ENCODE measurements around the gene ARHGAP6. TPM values are rescaled to one million over a fixed set of nuclear protein-coding genes. Genes with fewer than 3 reads are reported as not detected.

The ARHGAP6 gene
- total and polyA plus RNA-seq, 9 of the 15 experiments (the other 6 are each of a cell fraction or from before 2014, with no cell fraction given) = 12.5 to 63.6 (median 41.8) TPM

- no peak for TF ChIP-seq ZNF318 (IDR thresholded peaks at IDR 0.05; ENCODE audit: borderline replicate concordance in 1 of 2, low read depth in 1 of 2)
- TF ChIP-seq SRSF3 (IDR thresholded peaks at IDR 0.05; ENCODE audit: insufficient read depth, low read length) = no peak
- TF ChIP-seq JUND (IDR thresholded peaks at IDR 0.05; ENCODE audit: borderline replicate concordance, low read depth, low read length) = no peak
- TF ChIP-seq JUND (tag; IDR thresholded peaks at IDR 0.05; ENCODE audit: borderline replicate concordance, low read depth, low read length) = peak; percentile 34; the same call in 1 of the 3 replicates
- peak; percentile 66 for TF ChIP-seq ARID1B (IDR thresholded peaks at IDR 0.05)
- no peak for TF ChIP-seq HDGF (IDR thresholded peaks at IDR 0.05)
- TF ChIP-seq ZNF311 (CRISPR knock-in tag; IDR thresholded peaks at IDR 0.05) = no peak
- TF ChIP-seq TAL1 (IDR thresholded peaks at IDR 0.05) = peak; percentile 55; the same call in 1 of the 2 replicates
- TF ChIP-seq ZNF766 (CRISPR knock-in tag; conservative IDR thresholded peaks at IDR 0.05) = no peak
- no peak for TF ChIP-seq ZNF830 (CRISPR knock-in tag; IDR thresholded peaks at IDR 0.05)
- peak; percentile 47; the same call in 1 of the 2 replicates for TF ChIP-seq CTBP1 (IDR thresholded peaks at IDR 0.05; ENCODE audit: borderline replicate concordance)
- TF ChIP-seq HNRNPH1 (optimal IDR thresholded peaks at IDR 0.05; ENCODE audit: low read depth, low read length) = no peak
- TF ChIP-seq ZNF785 (CRISPR knock-in tag; IDR thresholded peaks at IDR 0.05) = no peak
- TF ChIP-seq ZNF644 (tag; IDR thresholded peaks at IDR 0.05; ENCODE audit: low read depth) = no peak
- TF ChIP-seq SMAD2 (IDR thresholded peaks at IDR 0.05; ENCODE audit: low read depth, low read length) = no peak
- no peak for TF ChIP-seq ZNF212 (CRISPR knock-in tag; IDR thresholded peaks at IDR 0.05)
- peak; percentile 34; the same call in 1 of the 2 replicates for TF ChIP-seq DPF2 (IDR thresholded peaks at IDR 0.05)
- TF ChIP-seq MTF1 (CRISPR knock-in tag; IDR thresholded peaks at IDR 0.05; ENCODE audit: borderline replicate concordance) = no peak
- TF ChIP-seq IRF1 (CRISPR knock-in tag; IDR thresholded peaks at IDR 0.05; ENCODE audit: borderline replicate concordance) = no peak
- TF ChIP-seq TFAM (CRISPR knock-in tag; conservative IDR thresholded peaks at IDR 0.05) = no peak
- TF ChIP-seq BACH1 (tag; IDR thresholded peaks at IDR 0.05) = no peak
- peak; percentile 51; the same call in 1 of the 2 replicates for TF ChIP-seq FOSL1 (tag; conservative IDR thresholded peaks at IDR 0.05)
Observed at GRCh38 chrX:11159149-11159548, 506.6 kb downstream of the ARHGAP6 start (continued).
